HG03066 (cell line): ENCODE results near the gene GUCY1A1.
"Not testable (repeated sequence)": the region's sequence is repeated elsewhere in the genome, so short reads cannot be mapped to it uniquely, and the experiment has no call there.

Experiments
- ATAC-seq: cut with Tn5 transposase; IDR thresholded peaks from one replicate; pipeline ENCODE4 v1.9.1; 2021; ENCODE audit warnings: low read depth; ENCODE audit not compliant: unreplicated experiment

The GUCY1A1 gene

GRCh38 chr4:155666344-155667221, at the start of gene GUCY1A1:
Gene GUCY1A1 (plus strand): TSS chr4:155666848. CDS start chr4:155696868, 30,020 bp downstream.
- peak; percentile 23 for ATAC-seq

- no peak for ATAC-seq
Observed at GRCh38 chr4:155617296-155617695, 49.4 kb upstream of the GUCY1A1 start.

GRCh38 chr4:155618183-155618838, 48.3 kb upstream of the GUCY1A1 start:
- ATAC-seq = no peak

GRCh38 chr4:155620637-155621036, 46.0 kb upstream of the GUCY1A1 start:
- no peak for ATAC-seq

- peak; percentile 90 for ATAC-seq
Observed at GRCh38 chr4:155624478-155624877, 42.2 kb upstream of the GUCY1A1 start.

- ATAC-seq = no peak
Observed at GRCh38 chr4:155626561-155626960, 40.1 kb upstream of the GUCY1A1 start.

- no peak for ATAC-seq
Observed at GRCh38 chr4:155629183-155629825, 37.3 kb upstream of the GUCY1A1 start.

- ATAC-seq = no peak
Observed at GRCh38 chr4:155629956-155630355, 36.7 kb upstream of the GUCY1A1 start.

GRCh38 chr4:155632310-155632840, 34.3 kb upstream of the GUCY1A1 start:
- no peak for ATAC-seq

GRCh38 chr4:155638195-155638965, 28.3 kb upstream of the GUCY1A1 start:
- no peak for ATAC-seq

GRCh38 chr4:155639704-155640523, 26.7 kb upstream of the GUCY1A1 start:
- peak; percentile 86 for ATAC-seq

- no peak for ATAC-seq
Observed at GRCh38 chr4:155640751-155641150, 25.9 kb upstream of the GUCY1A1 start.

GRCh38 chr4:155643087-155643486, 23.6 kb upstream of the GUCY1A1 start:
- no peak for ATAC-seq

- no peak for ATAC-seq
Observed at GRCh38 chr4:155646001-155646400, 20.6 kb upstream of the GUCY1A1 start.

GRCh38 chr4:155650785-155651184, 15.9 kb upstream of the GUCY1A1 start:
- ATAC-seq = not testable (repeated sequence)

GRCh38 chr4:155653052-155653451, 13.6 kb upstream of the GUCY1A1 start:
- ATAC-seq = no peak

GRCh38 chr4:155656025-155656424, 10.6 kb upstream of the GUCY1A1 start:
- no peak for ATAC-seq

- ATAC-seq = no peak
Observed at GRCh38 chr4:155657169-155657568, 9.5 kb upstream of the GUCY1A1 start.

- no peak for ATAC-seq
Observed at GRCh38 chr4:155657985-155658680, 8.5 kb upstream of the GUCY1A1 start.
